ENCODE results near the gene LRRFIP2.

Gene LRRFIP2

DNA sequence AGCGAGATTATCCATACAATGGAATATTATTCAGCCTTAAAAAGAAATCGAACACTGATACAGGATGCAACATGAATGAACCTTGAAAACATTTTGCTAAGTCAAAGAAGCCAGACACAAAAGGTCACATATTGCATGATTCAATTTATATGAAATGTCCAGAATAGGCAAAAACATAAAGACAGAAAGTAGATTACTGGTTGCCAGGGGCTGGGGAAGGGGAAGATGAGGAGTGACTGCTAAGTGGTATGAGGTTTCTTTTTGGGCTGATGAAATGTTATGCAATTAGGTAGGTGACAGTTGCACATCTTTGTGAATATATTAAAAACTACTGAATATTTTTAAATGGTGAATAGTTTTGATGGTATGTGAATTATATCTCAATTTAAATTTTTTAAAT lies 38.3 kb downstream of the LRRFIP2 start:
- CTCF ChIA-PET, result no interaction called here
- H3K27ac ChIP-seq, result no peak overlapping the region
- no peak for DNase-seq (ENCODE audit: low spot score)
- TF ChIP-seq, protein P1, sequence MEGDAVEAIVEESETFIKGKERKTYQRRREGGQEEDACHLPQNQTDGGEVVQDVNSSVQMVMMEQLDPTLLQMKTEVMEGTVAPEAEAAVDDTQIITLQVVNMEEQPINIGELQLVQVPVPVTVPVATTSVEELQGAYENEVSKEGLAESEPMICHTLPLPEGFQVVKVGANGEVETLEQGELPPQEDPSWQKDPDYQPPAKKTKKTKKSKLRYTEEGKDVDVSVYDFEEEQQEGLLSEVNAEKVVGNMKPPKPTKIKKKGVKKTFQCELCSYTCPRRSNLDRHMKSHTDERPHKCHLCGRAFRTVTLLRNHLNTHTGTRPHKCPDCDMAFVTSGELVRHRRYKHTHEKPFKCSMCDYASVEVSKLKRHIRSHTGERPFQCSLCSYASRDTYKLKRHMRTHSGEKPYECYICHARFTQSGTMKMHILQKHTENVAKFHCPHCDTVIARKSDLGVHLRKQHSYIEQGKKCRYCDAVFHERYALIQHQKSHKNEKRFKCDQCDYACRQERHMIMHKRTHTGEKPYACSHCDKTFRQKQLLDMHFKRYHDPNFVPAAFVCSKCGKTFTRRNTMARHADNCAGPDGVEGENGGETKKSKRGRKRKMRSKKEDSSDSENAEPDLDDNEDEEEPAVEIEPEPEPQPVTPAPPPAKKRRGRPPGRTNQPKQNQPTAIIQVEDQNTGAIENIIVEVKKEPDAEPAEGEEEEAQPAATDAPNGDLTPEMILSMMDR (conservative IDR thresholded peaks at IDR 0.05; ENCODE audit: low read depth), result no peak
- POLR2A ChIA-PET (ENCODE audit: low non-redundant PET), result no interaction called here

DNA sequence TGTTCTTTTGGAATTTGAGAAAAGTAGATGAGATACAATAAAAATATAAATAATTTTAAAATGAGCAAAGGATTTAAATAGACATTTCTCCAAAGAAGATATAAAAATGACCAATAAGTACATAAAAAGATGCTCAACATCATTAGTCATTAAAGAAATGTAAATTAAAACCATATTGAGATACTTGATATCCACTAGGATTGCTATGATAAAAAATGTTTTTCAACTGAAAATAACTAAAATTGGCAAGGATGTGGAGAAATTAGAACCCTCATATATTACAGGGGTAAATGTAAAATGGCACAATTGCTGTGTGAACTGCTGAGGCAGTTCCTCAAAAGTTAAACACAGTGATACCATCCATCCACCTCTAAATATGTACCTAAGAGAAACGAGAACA lies 38.8 kb downstream of the LRRFIP2 start:
- TF ChIP-seq, protein P1 (conservative IDR thresholded peaks at IDR 0.05; ENCODE audit: low read depth), result no peak
- DNase-seq (ENCODE audit: low spot score), result no peak
- POLR2A ChIA-PET (ENCODE audit: low non-redundant PET), result no interaction called here
- no peak overlapping the region for H3K27ac ChIP-seq
- CTCF ChIA-PET, result no interaction called here

DNA sequence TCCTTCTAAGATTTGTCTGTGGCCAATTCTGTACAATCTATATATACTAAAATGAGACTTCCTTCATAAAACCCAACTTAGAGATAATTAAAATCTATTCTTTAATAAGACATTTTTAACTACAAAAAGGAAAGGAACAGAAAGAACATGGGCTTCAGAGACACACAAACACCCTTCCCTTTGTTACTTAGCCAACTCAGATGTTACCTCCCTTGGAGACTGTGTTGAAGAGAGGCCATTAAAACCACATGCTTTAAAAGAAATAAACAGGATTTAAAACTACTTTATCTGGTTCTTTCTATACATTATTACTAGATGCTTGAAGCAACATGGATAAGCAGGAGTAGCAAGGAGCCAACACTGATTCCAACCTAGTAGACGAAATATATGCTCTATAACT lies 42.0 kb downstream of the LRRFIP2 start:
- no peak for DNase-seq (ENCODE audit: low spot score)
- TF ChIP-seq, protein P1 (conservative IDR thresholded peaks at IDR 0.05; ENCODE audit: low read depth), result no peak
- H3K27ac ChIP-seq, result no peak overlapping the region
- ChIA-PET CTCF (no interaction called here), POLR2A (ENCODE audit: low non-redundant PET) (no interaction called here)

- ChIA-PET POLR2A (ENCODE audit: low non-redundant PET) (no interaction called here), CTCF (no interaction called here)
- TF ChIP-seq, protein P1 (conservative IDR thresholded peaks at IDR 0.05; ENCODE audit: low read depth), result no peak
- no peak overlapping the region for H3K27ac ChIP-seq
- DNase-seq (ENCODE audit: low spot score), result no peak
Measured at GRCh38 chr3:37131860-37132144, 42.6 kb downstream of the LRRFIP2 start.

DNA sequence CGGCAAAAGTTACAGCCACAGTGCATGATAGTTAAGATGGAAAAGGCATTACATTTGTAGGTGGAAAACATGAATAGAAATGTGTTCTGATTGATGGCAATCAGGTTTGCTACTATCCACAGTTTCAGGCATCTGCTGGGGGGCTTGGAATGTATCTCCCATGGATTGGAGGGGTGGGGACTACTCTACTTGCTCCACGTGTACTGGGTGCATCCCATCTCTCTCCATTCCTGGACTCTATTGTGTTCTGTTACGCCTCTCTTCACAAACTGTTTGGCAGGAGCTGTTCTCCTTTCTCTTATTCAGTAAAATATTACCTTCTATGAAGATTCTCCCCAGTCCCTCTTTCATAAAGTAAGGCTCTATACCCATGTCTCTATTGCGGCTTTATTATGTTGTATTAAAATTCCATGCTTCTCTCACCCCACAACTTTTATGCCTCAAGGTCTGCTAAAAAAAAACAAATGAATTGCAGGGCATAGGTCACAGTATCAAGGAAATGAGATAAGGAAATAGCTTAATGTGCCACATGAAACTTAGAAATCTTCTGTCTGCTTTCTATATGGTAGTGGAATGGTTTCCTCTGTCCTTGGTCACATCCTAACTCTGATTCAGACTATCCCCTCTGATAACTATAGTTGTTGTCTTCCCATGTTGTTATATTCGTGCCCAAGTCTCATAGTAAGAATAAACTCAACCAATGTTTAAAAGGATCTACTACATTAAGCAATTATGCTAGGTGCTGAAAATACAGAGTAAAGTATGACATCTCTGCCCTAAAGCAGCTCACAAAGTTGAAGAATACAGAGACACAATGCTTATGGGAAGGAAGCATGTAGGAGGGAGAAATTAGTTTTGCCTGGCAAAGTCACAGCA lies 43.2 kb downstream of the LRRFIP2 start:
- CTCF ChIA-PET, result no interaction called here

DNA sequence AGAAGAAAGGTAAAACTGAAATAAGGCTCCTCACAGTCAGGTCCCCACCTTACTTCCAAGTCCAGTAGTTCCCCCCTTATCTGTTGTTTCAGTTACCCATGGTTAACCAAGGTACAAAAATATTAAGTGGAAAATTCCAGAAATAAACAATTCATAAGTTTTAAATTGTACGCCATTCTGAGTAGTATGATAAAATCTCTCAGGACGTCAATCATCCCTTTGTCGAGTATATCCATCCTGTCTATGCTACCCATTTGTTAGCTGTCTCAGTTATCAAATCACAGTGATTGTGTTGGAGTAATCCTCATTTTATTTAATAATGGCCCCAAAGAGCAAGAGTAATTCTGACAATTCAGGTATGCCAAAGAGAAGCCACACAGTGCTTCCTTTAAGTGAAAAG lies 43.9 kb downstream of the LRRFIP2 start:
- ChIA-PET POLR2A (ENCODE audit: low non-redundant PET) (no interaction called here), CTCF (no interaction called here)
- H3K27ac ChIP-seq, result no peak overlapping the region
- DNase-seq (ENCODE audit: low spot score), result no peak
- TF ChIP-seq, protein P1 (conservative IDR thresholded peaks at IDR 0.05; ENCODE audit: low read depth), result no peak

More for the DNA sequence above, 43.2 kb downstream of the LRRFIP2 start:
- TF ChIP-seq, protein P1 (conservative IDR thresholded peaks at IDR 0.05; ENCODE audit: low read depth), result no peak
- POLR2A ChIA-PET (ENCODE audit: low non-redundant PET), result no interaction called here
- DNase-seq (ENCODE audit: low spot score), result no peak
- no peak overlapping the region for H3K27ac ChIP-seq

Measured in RWPE1 (cell line).